Karpas-422 (cell line): Measurements from ENCODE around the gene TRIM75. TPM values are rescaled to one million over a fixed set of nuclear protein-coding genes. Genes with fewer than 3 reads are reported as not detected.

ENCODE experiments used
- small RNA-seq: library from RNA; depleted of rRNA; stranded (forward); fragments of <200 nt; gene quantifications from one replicate; pipeline ENCODE3, GENCODE V24; 2014
- total RNA-seq: library from RNA; depleted of rRNA; stranded (reverse); fragments of >200 nt; shearing (Covaris generic); gene quantifications from 2 replicates; pipeline ENCODE4 v1.2.3, GENCODE V29; 2014; ENCODE audit warnings: low replicate concordance; rRNA removed

The TRIM75 gene
- total RNA-seq, 1 experiment from 2014 or later, result not detected

Small RNA genes within 50 kb of the gene (small RNA-seq; reads per million reads assigned to genes)
- gene AC106872.12, result not detected

Other genes with a start within 250 kb of the TRIM75 start
- not detected in 2 replicates for gene APELA, start 176.7 kb upstream of the TRIM75 start, total RNA-seq
- gene TRIM61, start 76.2 kb upstream of the TRIM75 start, total RNA-seq, result 6.9 and 8.4 TPM in 2 replicates
- not detected in 2 replicates for gene TRIM60, start 21.9 kb upstream of the TRIM75 start, total RNA-seq
- gene TMEM192, start 59.0 kb downstream of the TRIM75 start, total RNA-seq, result 21.1 and 44.4 TPM in 2 replicates
- gene KLHL2, start 153.7 kb downstream of the TRIM75 start, total RNA-seq, result 27.3 and 31.5 TPM in 2 replicates